Right lobe of liver (tissue), 6 donors: ENCODE data around the gene BPIFB6. TPM values are rescaled to one million over a fixed set of nuclear protein-coding genes. Genes with fewer than 3 reads are reported as not detected.
A peak's percentile ranks its signal among the peaks of the same experiment; 100 is the strongest.

Source experiments
- ATAC-seq, 4 donors: fragments of 200-7000 bp; cut with Tn5 transposase; one replicate each; pipeline ENCODE4 v1.9.1; 2020; ENCODE audit warnings: mild to moderate bottlenecking in 4 of 4, moderate library complexity in 4 of 4
- DNase-seq, 3 donors: peaks; one replicate each; pipeline ENCODE4 v3.0.0-alpha.2; 2020
- H3K27ac ChIP-seq, 3 donors: fragments of 200-600 bp; one replicate each; pipeline ENCODE4 v1.8.0; 2022
- H3K27me3 ChIP-seq, 2 donors: fragments of 200-600 bp; one replicate each; pipeline ENCODE4 v1.8.0; 2022
- H3K36me3 ChIP-seq, 4 donors: fragments of 200-600 bp; sonication (generic) in 1 of 4; one replicate each; pipeline versions ENCODE4 v1.5.1 to v1.8.0; 2017 to 2022; ENCODE audit warnings: control low read depth in 1 of 4
- H3K4me1 ChIP-seq, 4 donors: fragments of 200-600 bp; sonication (generic) in 1 of 4; one replicate each; pipeline versions ENCODE4 v1.5.1 to v1.8.0; 2017 to 2022; ENCODE audit warnings: control low read depth in 1 of 4
- H3K4me3 ChIP-seq, 3 donors: fragments of 200-600 bp; one replicate each; pipeline ENCODE4 v1.8.0; 2022
- H3K9me3 ChIP-seq, 4 donors: fragments of 200-600 bp; sonication (generic) in 1 of 4; one replicate each; pipeline versions ENCODE4 v1.5.1 to v1.8.0; 2017 to 2022; ENCODE audit warnings: control low read depth in 1 of 4
- CTCF ChIP-seq, 4 donors: fragments of 200-600 bp in 3 of 4; fragments of 450-650 bp in 1 of 4; IDR thresholded peaks; one replicate each; pipeline versions ENCODE4 v1.5.1 to v1.8.0; 2016 to 2022; ENCODE audit warnings: antibody characterized with exemption in 4 of 4, mild to moderate bottlenecking in 2 of 4
- POLR2A ChIP-seq: fragments of 450-650 bp; IDR thresholded peaks from one replicate; pipeline ENCODE4 v1.6.1; 2017; ENCODE audit warnings: antibody characterized with exemption, mild to moderate bottlenecking
- WGBS: methylation state at CpG from one replicate; pipeline ENCODE4 v1.1.6; 2018; ENCODE audit warnings: low coverage, low lambda C conversion rate; ENCODE audit not compliant: insufficient coverage; ENCODE audit errors: missing lambda C conversion rate; 5-methylcytosine and 5-hydroxymethylcytosine counted together
- intact Hi-C, 2 donors: fragments of 100-400 bp; cut with DNase I; formaldehyde crosslinking; loops; one replicate each; pipeline versions ENCODE4 v1.11.2 to v1.14.1; 2022
- total RNA-seq, 6 experiments: library from RNA; depleted of rRNA in 2 of 6; stranded (reverse); fragments of >200 nt in 2 of 6; fragmentation: NEBNext Ultra II Directional in 3 of 6; extraction: Animal tissue kit (Norgen Biotek cat#: 25700) in 3 of 6; gene quantifications; one replicate each; pipeline versions ENCODE4 v1.1.0 to v1.2.4, GENCODE V29; 2016 to 2023
- donor health status: DM: no; HTN: yes; CAD: no.
- donor health status: DM: no; HTN: no; CAD: no.
- donor health status: DM: no; HTN: no; CAD: no.
- donor health status: DM: no; HTN: yes; CAD: no.
- donor health status: DM: no; HTN: yes; CAD: no.

The BPIFB6 gene
- total RNA-seq, 6 experiments from 2014 or later: not detected

GRCh38 chr20:33008336-33009213 is 22.9 kb upstream of the BPIFB6 start:
- 84% methylated on average over 9 of the region's 23 CpGs for WGBS
- no peak for TF ChIP-seq CTCF (IDR thresholded peaks at IDR 0.05)
- no peak for TF ChIP-seq POLR2A
- Histone ChIP-seq H3K27ac (no peak overlapping the region), H3K36me3 (no peaks in the 10 kb centered on the region), H3K9me3 (no peaks in the 10 kb centered on the region), H3K4me3 (no peak overlapping the region), H3K27me3 (no peaks in the 10 kb centered on the region), H3K4me1 (peaks cover 0 to 8% (median 0%) of the 10 kb centered on the region in 4 donors)
- DNase-seq: no peak
- ATAC-seq: no peak
- intact Hi-C loops: no loop called here

DNA sequence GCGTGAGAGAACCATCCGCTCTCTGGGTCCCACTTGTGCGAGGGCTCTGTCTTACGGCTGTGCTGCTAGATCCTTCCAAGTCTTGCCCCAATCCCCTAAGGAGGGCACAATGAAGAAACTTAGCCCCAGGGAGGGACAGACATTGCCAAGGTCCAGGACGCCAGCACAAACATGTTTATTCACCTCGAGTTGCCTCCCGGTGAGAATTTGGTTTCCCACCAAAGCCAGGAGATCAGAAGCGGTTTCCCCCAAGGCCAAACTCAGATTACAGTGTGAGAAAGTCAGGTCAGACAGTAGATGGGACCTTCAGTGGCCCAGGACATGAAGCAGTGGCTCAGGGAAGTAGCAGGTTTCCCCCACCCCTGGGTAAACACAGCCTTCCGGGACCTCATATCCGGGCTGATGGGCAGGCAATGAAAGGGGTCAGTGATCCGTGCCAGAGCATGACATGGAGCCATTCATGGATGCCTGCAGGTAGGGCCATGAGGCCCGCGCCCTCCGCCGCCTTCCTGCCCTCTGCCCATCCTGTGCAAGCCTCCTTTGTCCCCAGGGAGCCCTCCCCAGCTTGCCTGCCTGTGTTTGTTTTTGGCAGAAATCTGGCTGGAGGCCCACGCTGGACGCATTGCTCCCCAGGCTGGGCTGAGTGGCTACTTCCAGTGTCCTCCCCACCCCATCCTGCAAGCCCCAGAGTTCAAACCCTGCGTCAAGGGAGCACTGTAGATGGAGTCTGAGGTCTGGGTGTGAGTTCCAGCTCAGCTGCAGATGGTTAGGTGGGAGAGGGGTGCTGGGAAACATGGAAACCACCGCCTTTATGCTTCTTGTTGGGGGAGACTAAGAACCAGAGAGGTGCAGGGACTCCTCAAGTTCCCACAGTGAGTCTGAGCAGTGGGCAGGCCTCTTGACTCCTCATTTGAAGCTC is 22.0 kb upstream of the BPIFB6 start:
- H3K4me3 ChIP-seq: no peak overlapping the region
- TF ChIP-seq POLR2A (no peak), CTCF (IDR thresholded peaks at IDR 0.05) (no peak)
- peaks cover 0 to 8% (median 0%) of the 10 kb centered on the region in 4 donors for H3K4me1 ChIP-seq
- H3K36me3 ChIP-seq: no peaks in the 10 kb centered on the region
- no peaks in the 10 kb centered on the region for H3K9me3 ChIP-seq
- 45% methylated on average over 7 of the region's 19 CpGs for WGBS
- peak in 1 of 4 donors; percentile 28 for ATAC-seq
- H3K27me3 ChIP-seq: no peaks in the 10 kb centered on the region
- intact Hi-C loops: no loop called here
- no peak overlapping the region for H3K27ac ChIP-seq
- no peak for DNase-seq

DNA sequence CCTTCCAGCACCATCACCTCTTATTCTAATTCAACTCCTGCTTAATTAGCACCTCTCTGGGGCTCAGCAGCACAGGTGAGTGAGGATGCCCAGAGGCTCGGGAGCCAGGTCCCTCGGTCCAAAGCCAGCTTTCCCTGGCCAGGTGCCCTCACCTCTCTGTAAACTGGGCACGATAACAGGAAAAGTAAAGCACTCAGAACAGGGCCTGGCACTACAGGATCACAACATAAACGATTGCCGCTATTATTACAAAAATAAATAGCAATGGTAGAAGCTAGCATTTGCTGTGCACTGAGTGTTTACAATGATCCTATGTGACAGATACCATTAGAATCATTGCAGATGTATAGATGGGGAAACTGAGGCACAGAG is 21.3 kb upstream of the BPIFB6 start:
- intact Hi-C loops: no loop called here

More for the DNA sequence above, 21.3 kb upstream of the BPIFB6 start:
- no peaks in the 10 kb centered on the region for H3K27me3 ChIP-seq
- H3K27ac ChIP-seq: no peak overlapping the region
- DNase-seq (no peak), ATAC-seq (no peak)
- no peaks in the 10 kb centered on the region for H3K9me3 ChIP-seq
- 39% methylated on average over 5 of the region's 5 CpGs for WGBS
- H3K4me3 ChIP-seq: no peak overlapping the region
- H3K4me1 ChIP-seq: peaks cover 0 to 8% (median 0%) of the 10 kb centered on the region in 4 donors
- H3K36me3 ChIP-seq: no peaks in the 10 kb centered on the region
- TF ChIP-seq CTCF (IDR thresholded peaks at IDR 0.05) (no peak), POLR2A (no peak)
